Liver (tissue), 9 donors: ENCODE results near the gene MYO7A. TPM values are rescaled to one million over a fixed set of nuclear protein-coding genes. Genes with fewer than 3 reads are reported as not detected.

ENCODE experiments used
- DNase-seq: peaks from one replicate; pipeline ENCODE4 v3.0.0-alpha.2; 2017; ENCODE audit warnings: low spot score
- H3K27ac ChIP-seq, 2 donors: one replicate each; pipeline ENCODE4 v1.7.0; 2013; ENCODE audit warnings: inconsistent platforms in 2 of 2, low read length in 2 of 2, control low read depth in 1 of 2, low read depth in 1 of 2, mild to moderate bottlenecking in 1 of 2
- H3K27me3 ChIP-seq, 4 donors: one replicate each; pipeline versions ENCODE4 v1.6.1 to v1.7.0; 2013; ENCODE audit warnings: low read length in 3 of 4, inconsistent platforms in 1 of 4, mild to moderate bottlenecking in 1 of 4, moderate library complexity in 1 of 4; ENCODE audit not compliant: control insufficient read depth in 4 of 4, insufficient read depth in 4 of 4
- H3K36me3 ChIP-seq, 4 donors: one replicate each; pipeline versions ENCODE4 v1.6.1 to v1.7.0; 2013; ENCODE audit warnings: low read length in 3 of 4, mild to moderate bottlenecking in 3 of 4, low read depth in 1 of 4, moderate library complexity in 1 of 4; ENCODE audit not compliant: control insufficient read depth in 4 of 4, insufficient read depth in 3 of 4
- H3K4me1 ChIP-seq, 4 donors: one replicate each; pipeline versions ENCODE4 v1.6.1 to v1.7.0; 2013; ENCODE audit warnings: low read length in 3 of 4, mild to moderate bottlenecking in 3 of 4, moderate library complexity in 1 of 4; ENCODE audit not compliant: control insufficient read depth in 4 of 4, insufficient read depth in 4 of 4
- H3K4me3 ChIP-seq, 3 donors: one replicate each; pipeline versions ENCODE4 v1.6.1 to v1.7.0; 2013; ENCODE audit warnings: low read length in 3 of 3, control low read depth in 1 of 3, low read depth in 1 of 3, mild to moderate bottlenecking in 1 of 3
- H3K9ac ChIP-seq, 2 donors: one replicate each; pipeline ENCODE4 v1.7.0; 2013; ENCODE audit warnings: low read length in 2 of 2, mild to moderate bottlenecking in 2 of 2, moderate library complexity in 2 of 2, control low read depth in 1 of 2, low read depth in 1 of 2
- H3K9me3 ChIP-seq, 4 donors: one replicate each; pipeline versions ENCODE4 v1.6.1 to v1.7.0; 2013; ENCODE audit warnings: low read length in 3 of 4; ENCODE audit not compliant: control insufficient read depth in 4 of 4
- ATF3 ChIP-seq: IDR thresholded peaks from 2 replicates; pipeline ENCODE4 v1.6.1; 2016; ENCODE audit warnings: antibody characterized with exemption
- CTCF ChIP-seq: fragments of 150-350 bp; IDR thresholded peaks from 2 replicates; pipeline ENCODE4 v1.5.1; 2017; ENCODE audit warnings: improper control_type of control experiment, low read depth, low read length; ENCODE audit not compliant: missing input control
- EGR1 ChIP-seq, 2 donors: IDR thresholded peaks; 2 replicates each; pipeline ENCODE4 v1.6.1; 2016 to 2018; ENCODE audit warnings: antibody characterized with exemption in 2 of 2, low read depth in 2 of 2
- FOXA1 ChIP-seq: IDR thresholded peaks from 2 replicates; pipeline ENCODE4 v1.6.1; 2016; ENCODE audit warnings: antibody characterized with exemption
- GABPA ChIP-seq, 2 donors: IDR thresholded peaks in 1 of 2; conservative IDR thresholded peaks in 1 of 2; 2 replicates each; pipeline ENCODE4 v1.6.1; 2016; ENCODE audit warnings: antibody characterized with exemption in 2 of 2, mild to moderate bottlenecking in 1 of 2, moderate library complexity in 1 of 2
- HNF4A ChIP-seq, 2 donors: conservative IDR thresholded peaks; 2 replicates each; pipeline ENCODE4 v1.6.1; 2016; ENCODE audit warnings: antibody characterized with exemption in 2 of 2, mild to moderate bottlenecking in 2 of 2
- HNF4G ChIP-seq: IDR thresholded peaks from 2 replicates; pipeline ENCODE4 v1.6.1; 2016; ENCODE audit warnings: antibody characterized with exemption
- JUND ChIP-seq, 2 donors: IDR thresholded peaks; 2 replicates each; pipeline ENCODE4 v1.6.1; 2016; ENCODE audit warnings: antibody characterized with exemption in 2 of 2
- NR2F2 ChIP-seq: IDR thresholded peaks from 2 replicates; pipeline ENCODE4 v1.6.1; 2016; ENCODE audit warnings: antibody characterized with exemption
- RAD21 ChIP-seq, 2 donors: IDR thresholded peaks; 2 replicates each; pipeline ENCODE4 v1.6.1; 2016; ENCODE audit warnings: antibody characterized with exemption in 2 of 2, mild to moderate bottlenecking in 2 of 2
- REST ChIP-seq: IDR thresholded peaks from 2 replicates; pipeline ENCODE4 v1.6.1; 2016; ENCODE audit warnings: antibody characterized with exemption, mild to moderate bottlenecking
- RXRA ChIP-seq, 2 donors: IDR thresholded peaks; 2 replicates each; pipeline ENCODE4 v1.6.1; 2017 to 2018; ENCODE audit warnings: antibody characterized with exemption in 2 of 2, mild to moderate bottlenecking in 1 of 2
- SP1 ChIP-seq: IDR thresholded peaks from 2 replicates; pipeline ENCODE4 v1.6.1; 2018; ENCODE audit warnings: antibody characterized with exemption, mild to moderate bottlenecking
- TAF1 ChIP-seq: conservative IDR thresholded peaks from 2 replicates; pipeline ENCODE4 v1.6.1; 2016; ENCODE audit warnings: antibody characterized with exemption, mild to moderate bottlenecking
- YY1 ChIP-seq: IDR thresholded peaks from 2 replicates; pipeline ENCODE4 v1.6.1; 2016; ENCODE audit warnings: antibody characterized with exemption, mild to moderate bottlenecking
- ZBTB33 ChIP-seq: IDR thresholded peaks from 2 replicates; pipeline ENCODE4 v1.6.1; 2016; ENCODE audit warnings: antibody characterized with exemption
- WGBS: extraction: QIAGEN DNeasy Blood & Tissue Kit; methylation state at CpG from one replicate; pipeline ENCODE4 v1.1.7; 2013; 5-methylcytosine and 5-hydroxymethylcytosine counted together
- polyA plus RNA-seq, 2 donors: library from polyadenylated mRNA; stranded (reverse) in 1 of 2; unstranded in 1 of 2; fragments of 200-250 nt in 1 of 2; fragments of >200 nt in 1 of 2; fragmentation: Nextera tagmentation in 1 of 2; extraction: Ambion mirVana in 1 of 2; gene quantifications; one replicate each; pipeline versions ENCODE4 v1.2.1 to v1.2.3, GENCODE V29; 2013 to 2015
- total RNA-seq, 2 donors: library from RNA; depleted of rRNA; stranded (reverse); fragments of >200 nt; gene quantifications; one replicate each; pipeline ENCODE4 v1.2.3, GENCODE V29; 2014
- donor health status: healthy.
- donor health status: healthy.
- donor health status: healthy.
- donor health status: healthy.
- donor health status: healthy.

MYO7A gene
- total and polyA plus RNA-seq, 4 donors: 7.3 to 33.6 (median 11.3) TPM

- no peak overlapping the region for H3K9ac ChIP-seq
- 90% methylated on average over 3 of the region's 3 CpGs for WGBS
- no peaks in the 10 kb centered on the region for H3K4me1 ChIP-seq
- H3K27ac ChIP-seq: no peak overlapping the region
- H3K9me3 ChIP-seq: no peaks in the 10 kb centered on the region
- DNase-seq: no peak
- H3K4me3 ChIP-seq: no peak overlapping the region
- H3K36me3 ChIP-seq: peaks cover 5 to 49% (median 20%) of the 10 kb centered on the region in 4 donors
- TF ChIP-seq EGR1 (IDR thresholded peaks at IDR 0.05; ENCODE audit: low read depth in 2 of 2): no peak
- TF ChIP-seq FOXA1: no peak
- no peak for TF ChIP-seq SP1
- no peak for TF ChIP-seq RXRA (IDR thresholded peaks at IDR 0.05)
- no peak for TF ChIP-seq HNF4A (conservative IDR thresholded peaks at IDR 0.05)
- no peak for TF ChIP-seq JUND (IDR thresholded peaks at IDR 0.05)
- TF ChIP-seq REST: no peak
- TF ChIP-seq GABPA (IDR thresholded peaks at IDR 0.05 in 1 of 2, conservative IDR thresholded peaks at IDR 0.05 in 1 of 2): no peak
- TF ChIP-seq ATF3: no peak
- no peak for TF ChIP-seq NR2F2
- TF ChIP-seq CTCF: no peak
- no peak for TF ChIP-seq HNF4G
- TF ChIP-seq TAF1: no peak
- no peak for TF ChIP-seq ZBTB33
- no peak for TF ChIP-seq RAD21 (IDR thresholded peaks at IDR 0.05)
- TF ChIP-seq YY1: no peak
- H3K27me3 ChIP-seq: no peaks in the 10 kb centered on the region
These were observed 87.1 kb downstream of the MYO7A start for GRCh38 chr11:77215106-77215505.

- H3K4me3 ChIP-seq: no peak overlapping the region
- no peak overlapping the region for H3K27ac ChIP-seq
- DNase-seq: no peak
- TF ChIP-seq RAD21 (IDR thresholded peaks at IDR 0.05) (no peak), HNF4A (conservative IDR thresholded peaks at IDR 0.05) (no peak), FOXA1 (no peak)
- H3K36me3 ChIP-seq: peaks cover 3 to 46% (median 18%) of the 10 kb centered on the region in 4 donors
- no peaks in the 10 kb centered on the region for H3K9me3 ChIP-seq
- H3K9ac ChIP-seq: no peak overlapping the region
- no peaks in the 10 kb centered on the region for H3K27me3 ChIP-seq
- no peaks in the 10 kb centered on the region for H3K4me1 ChIP-seq
- WGBS: 92% methylated on average over 2 of the region's 2 CpGs
These were observed 89.1 kb downstream of the MYO7A start for GRCh38 chr11:77217156-77217555.
